Activated CD8-positive, alpha-beta T cell treated with anti-CD3 and anti-CD28 coated beads for 36 hours (primary cell): Measurements from ENCODE around the gene SORT1. TPM values are rescaled to one million over a fixed set of nuclear protein-coding genes. Genes with fewer than 3 reads are reported as not detected.
"Not testable (repeated sequence)": the region's sequence is repeated elsewhere in the genome, so short reads cannot be mapped to it uniquely, and the experiment has no call there.

ENCODE experiments used
- ATAC-seq: fragments of 200-7000 bp; cut with Tn5 transposase; one replicate; pipeline ENCODE4 v1.10.0; 2021; ENCODE audit warnings: mild to moderate bottlenecking, moderate library complexity
- CTCF ChIA-PET: fragments of 350-600 bp; sonication (Branson Sonifier 250); formaldehyde crosslinking; loops from one replicate; lab custom pipeline; 2021; ENCODE audit warnings: antibody characterized with exemption; lab: Charles Lee
- POLR2A ChIA-PET: fragments of 350-600 bp; sonication (Branson Sonifier 250); formaldehyde crosslinking; loops from one replicate; lab custom pipeline; 2021; ENCODE audit warnings: antibody characterized with exemption; lab: Charles Lee
- DNase-seq: peaks from one replicate; pipeline ENCODE4 v3.0.0-alpha.2; 2020
- H3K27ac Mint-ChIP-seq: one replicate; pipeline ENCODE4 v1.8.0; 2021; ENCODE audit warnings: mild to moderate bottlenecking, mixed read lengths
- H3K27me3 Mint-ChIP-seq: one replicate; pipeline ENCODE4 v1.8.0; 2021; ENCODE audit warnings: mixed read lengths
- H3K36me3 Mint-ChIP-seq: one replicate; pipeline ENCODE4 v1.8.0; 2021; ENCODE audit warnings: low read depth, mixed read lengths
- H3K4me1 Mint-ChIP-seq: one replicate; pipeline ENCODE4 v1.8.0; 2021; ENCODE audit warnings: low read depth, mixed read lengths
- H3K4me3 Mint-ChIP-seq: one replicate; pipeline ENCODE4 v1.8.0; 2021; ENCODE audit warnings: mild to moderate bottlenecking, moderate library complexity, mixed read lengths
- H3K9me3 Mint-ChIP-seq: one replicate; pipeline ENCODE4 v1.8.0; 2021; ENCODE audit warnings: mixed read lengths
- CTCF ChIP-seq: fragments of 200-600 bp; IDR thresholded peaks from one replicate; pipeline ENCODE4 v1.8.0; 2022; ENCODE audit warnings: antibody characterized with exemption, mild to moderate bottlenecking
- intact Hi-C: fragments of 100-400 bp; cut with micrococcal nuclease; formaldehyde crosslinking; loops from one replicate; pipeline ENCODE4 v1.10.0; 2022
- total RNA-seq, 2 experiments: library from RNA; stranded (reverse); gene quantifications; one replicate each; pipeline ENCODE4 v1.2.3, GENCODE V29; 2021

The SORT1 gene
- total RNA-seq, 2 experiments from 2014 or later = 2.5 to 3.2 TPM

DNA sequence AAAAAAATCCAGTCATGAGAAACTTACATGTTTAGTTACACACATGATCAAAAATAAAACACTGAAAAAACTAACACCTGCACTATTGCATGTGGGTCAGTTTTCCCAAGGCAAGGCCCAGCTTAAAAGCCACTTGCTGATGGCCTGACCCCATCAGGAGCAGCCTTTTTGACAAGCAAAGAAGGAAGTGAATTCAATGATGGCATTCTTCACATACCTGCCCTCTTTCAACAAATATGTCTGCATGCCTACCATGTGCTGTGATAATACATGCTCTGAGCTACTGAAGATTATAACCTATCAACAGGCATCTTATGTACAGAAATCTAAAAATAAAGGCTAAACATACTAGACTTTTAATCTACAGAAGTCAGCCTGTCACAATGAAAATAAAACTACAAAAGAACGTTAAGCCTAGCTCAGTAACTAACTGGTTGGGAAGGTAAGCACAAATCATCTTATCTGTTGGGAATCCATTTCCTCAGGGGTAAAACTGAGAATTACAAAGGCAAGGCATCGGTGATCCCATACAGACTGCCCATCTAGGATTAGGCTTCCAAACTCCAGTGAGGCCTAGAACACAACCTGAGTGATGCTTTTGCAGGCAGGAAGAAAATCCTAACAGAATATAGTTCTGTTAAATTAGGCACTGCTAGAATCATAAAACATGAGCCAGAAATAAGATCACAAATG is 14.5 kb downstream of the SORT1 start:
- POLR2A ChIA-PET = no interaction called here
- no peaks in the 10 kb centered on the region for H3K27me3 Mint-ChIP-seq
- no peaks in the 10 kb centered on the region for H3K9me3 Mint-ChIP-seq
- no peak overlapping the region for H3K4me3 Mint-ChIP-seq
- intact Hi-C loops = no loop called here
- TF ChIP-seq CTCF = no peak
- DNase-seq = no peak
- CTCF ChIA-PET = interaction anchor here (1.6 to 11.3 kb wide), 2 partner anchors 12 to 16 kb away, joined by 5 to 56 read pairs; partner anchors contain the start of gene SORT1
- H3K4me1 Mint-ChIP-seq = no peaks in the 10 kb centered on the region
- no peak overlapping the region for H3K27ac Mint-ChIP-seq
- H3K36me3 Mint-ChIP-seq = no peaks in the 10 kb centered on the region
- no peak for ATAC-seq

GRCh38 chr1:109381573-109381972 is 16.1 kb downstream of the SORT1 start:
- Mint-ChIP-seq H3K9me3 (no peaks in the 10 kb centered on the region), H3K4me3 (no peak overlapping the region), H3K4me1 (no peaks in the 10 kb centered on the region), H3K36me3 (no peaks in the 10 kb centered on the region), H3K27me3 (no peaks in the 10 kb centered on the region), H3K27ac (no peak overlapping the region)
- ATAC-seq (no peak), DNase-seq (no peak)
- intact Hi-C loops = no loop called here
- CTCF ChIA-PET = interaction anchor here (0.6 to 11.3 kb wide), 4 partner anchors 10 to 306 kb away, joined by 3 to 56 read pairs (median 3); partner anchors contain the start of genes GSTM1 and SORT1
- no peak for TF ChIP-seq CTCF
- POLR2A ChIA-PET = no interaction called here

- ATAC-seq (no peak), DNase-seq (no peak)
- CTCF ChIA-PET = interaction anchor here (0.6 to 11.3 kb wide), 2 partner anchors 20 to 24 kb away, joined by 3 to 56 read pairs; partner anchors contain the start of gene SORT1
- H3K4me1 Mint-ChIP-seq = peaks cover 5% of the 10 kb centered on the region
- no peak overlapping the region for H3K4me3 Mint-ChIP-seq
- TF ChIP-seq CTCF = no peak
- H3K27ac Mint-ChIP-seq = no peak overlapping the region
- intact Hi-C loops = no loop called here
- no peaks in the 10 kb centered on the region for H3K36me3 Mint-ChIP-seq
- no peaks in the 10 kb centered on the region for H3K9me3 Mint-ChIP-seq
- no peaks in the 10 kb centered on the region for H3K27me3 Mint-ChIP-seq
- POLR2A ChIA-PET = interaction anchor here (0.9 kb wide), 1 partner anchor 13 kb away, joined by 3 read pairs; no protein-coding TSS in a partner anchor
Measured at GRCh38 chr1:109379907-109380306, 17.8 kb downstream of the SORT1 start.

DNA sequence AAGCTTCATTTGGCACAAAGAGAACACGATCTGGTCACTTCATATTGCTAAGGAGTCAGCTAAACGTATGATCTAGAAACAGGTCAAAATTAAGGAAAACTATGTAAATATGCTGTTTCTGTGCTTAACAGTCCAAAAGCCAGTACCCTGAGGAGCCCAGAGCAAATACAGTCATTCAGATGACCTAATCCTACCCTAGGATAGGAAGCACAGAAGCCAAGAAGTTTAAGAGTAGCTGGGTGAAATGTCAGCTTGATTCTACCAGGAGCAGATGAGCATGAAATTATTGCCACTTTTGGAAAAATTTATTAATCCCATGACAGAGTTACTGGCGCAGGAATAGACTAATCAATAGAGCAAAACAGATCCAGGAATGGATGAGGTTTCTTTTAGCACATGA is 18.3 kb downstream of the SORT1 start:
- ChIA-PET POLR2A (interaction anchor here (0.9 kb wide), 1 partner anchor 13 kb away, joined by 3 read pairs; no protein-coding TSS in a partner anchor), CTCF (interaction anchor here (0.6 to 11.3 kb wide), 5 partner anchors 10 to 352 kb away, joined by 3 to 56 read pairs (median 3); partner anchors contain the start of gene SORT1)
- DNase-seq = no peak
- TF ChIP-seq CTCF = no peak
- no peaks in the 10 kb centered on the region for H3K27me3 Mint-ChIP-seq
- H3K36me3 Mint-ChIP-seq = no peaks in the 10 kb centered on the region
- no peaks in the 10 kb centered on the region for H3K9me3 Mint-ChIP-seq
- H3K4me3 Mint-ChIP-seq = no peak overlapping the region
- no peak for ATAC-seq
- intact Hi-C loops = no loop called here
- peaks cover 5% of the 10 kb centered on the region for H3K4me1 Mint-ChIP-seq
- H3K27ac Mint-ChIP-seq = no peak overlapping the region

DNA sequence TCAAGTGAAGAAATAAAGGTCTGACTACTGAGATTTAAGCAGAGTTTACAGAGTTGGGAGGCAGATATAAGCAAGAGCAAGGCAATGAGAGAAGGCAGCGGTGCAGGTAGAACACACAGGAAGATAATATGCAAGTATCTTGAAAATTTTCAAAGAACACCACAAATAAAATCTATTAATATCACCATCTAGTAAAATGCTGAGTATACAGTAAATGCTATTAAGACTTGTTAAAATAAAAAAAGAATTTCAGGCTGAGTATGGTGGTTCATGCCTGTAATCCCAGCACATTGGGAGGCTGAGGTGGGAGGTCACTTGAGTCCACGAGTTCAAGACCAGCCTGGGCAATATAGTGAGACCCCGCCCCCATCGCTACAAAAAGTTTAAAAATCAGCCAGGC is 20.0 kb downstream of the SORT1 start:
- CTCF ChIA-PET = interaction anchor here (0.9 to 11.3 kb wide), 2 partner anchors 16 to 22 kb away, joined by 4 to 56 read pairs; partner anchors contain the start of gene SORT1
- ATAC-seq = no peak
- Mint-ChIP-seq H3K9me3 (no peaks in the 10 kb centered on the region), H3K4me3 (no peak overlapping the region), H3K27ac (no peak overlapping the region), H3K27me3 (peaks cover 3% of the 10 kb centered on the region), H3K36me3 (no peaks in the 10 kb centered on the region), H3K4me1 (peaks cover 10% of the 10 kb centered on the region)
- intact Hi-C loops = no loop called here
- no peak for DNase-seq
- TF ChIP-seq CTCF = no peak
- POLR2A ChIA-PET = no interaction called here

GRCh38 chr1:109373696-109374095 is 24.0 kb downstream of the SORT1 start:
- H3K9me3 Mint-ChIP-seq, intact Hi-C loops, ATAC-seq, H3K27ac Mint-ChIP-seq, DNase-seq, H3K36me3 Mint-ChIP-seq, H3K4me3 Mint-ChIP-seq, POLR2A ChIA-PET: not testable (repeated sequence)
- CTCF ChIA-PET = interaction anchor here (1.0 kb wide), 1 partner anchor 9 kb away, joined by 3 read pairs; no protein-coding TSS in a partner anchor
- peaks cover 24% of the 10 kb centered on the region for H3K4me1 Mint-ChIP-seq
- peaks cover 16% of the 10 kb centered on the region for H3K27me3 Mint-ChIP-seq
